MCF 10A (cell line): ENCODE data around the gene CARD9. TPM values are rescaled to one million over a fixed set of nuclear protein-coding genes. Genes with fewer than 3 reads are reported as not detected.

Experiments used
- BruUV-seq: library from RNA; stranded (reverse); fragments of 400-500 nt; replicated peaks from 2 replicates; lab custom pipeline; 2021; lab: Mats Ljungman, UMichigan
- CTCF ChIA-PET: fragments of 300-600 bp; sonication (Branson Sonifier 250); formaldehyde crosslinking; extraction: SDS; loops from one replicate; lab custom pipeline; 2021; ENCODE audit warnings: antibody characterized with exemption, inconsistent platforms; lab: Yijun Ruan, JAX
- POLR2A ChIA-PET: fragments of 300-600, 350-650 bp; sonication (Branson Sonifier 250); formaldehyde crosslinking; extraction: SDS; loops from one replicate; lab custom pipeline; 2020; ENCODE audit warnings: antibody characterized with exemption, inconsistent platforms; lab: Yijun Ruan, JAX
- DNase-seq: peaks from one replicate; pipeline ENCODE4 v3.0.0-alpha.2; 2018; ENCODE audit not compliant: unreplicated experiment
- H3K27ac Mint-ChIP-seq: one replicate; pipeline ENCODE4 v1.8.0; 2022; ENCODE audit warnings: mild to moderate bottlenecking, low read depth, mixed read lengths; ENCODE audit not compliant: unreplicated experiment
- H3K27me3 Mint-ChIP-seq: one replicate; pipeline ENCODE4 v1.8.0; 2022; ENCODE audit warnings: mixed read lengths; ENCODE audit not compliant: insufficient read depth, unreplicated experiment
- H3K36me3 Mint-ChIP-seq: one replicate; pipeline ENCODE4 v1.8.0; 2022; ENCODE audit warnings: mild to moderate bottlenecking, moderate library complexity, mixed read lengths; ENCODE audit not compliant: insufficient read depth, unreplicated experiment
- H3K4me1 Mint-ChIP-seq: one replicate; pipeline ENCODE4 v1.8.0; 2022; ENCODE audit warnings: mixed read lengths; ENCODE audit not compliant: insufficient read depth, unreplicated experiment
- H3K4me3 Mint-ChIP-seq: one replicate; pipeline ENCODE4 v1.8.0; 2022; ENCODE audit warnings: mild to moderate bottlenecking, moderate library complexity, mixed read lengths; ENCODE audit not compliant: unreplicated experiment
- H3K9me3 Mint-ChIP-seq: one replicate; pipeline ENCODE4 v1.8.0; 2022; ENCODE audit warnings: mixed read lengths; ENCODE audit not compliant: unreplicated experiment
- CTCF ChIP-seq: fragments of 200-600 bp; IDR thresholded peaks from one replicate; pipeline ENCODE4 v1.8.0; 2022; ENCODE audit warnings: antibody characterized with exemption, mild to moderate bottlenecking; ENCODE audit not compliant: unreplicated experiment
- intact Hi-C: fragments of 100-400 bp; cut with micrococcal nuclease; formaldehyde crosslinking; loops from 2 replicates; pipeline ENCODE4 v1.14.1; 2022
- total RNA-seq: library from RNA; stranded (reverse); gene quantifications from 2 replicates; pipeline ENCODE4 v1.2.3, GENCODE V29; 2022

CARD9 gene
- total RNA-seq, 1 experiment from 2014 or later, result 0.33 TPM

- Mint-ChIP-seq H3K36me3 (peaks cover 63% of the 10 kb centered on the region), H3K9me3 (no peaks in the 10 kb centered on the region), H3K27me3 (no peaks in the 10 kb centered on the region), H3K4me3 (no peak overlapping the region), H3K4me1 (no peaks in the 10 kb centered on the region), H3K27ac (no peak overlapping the region)
- DNase-seq, result no peak
- no peak for TF ChIP-seq CTCF
- CTCF ChIA-PET, result interaction anchor here (0.7 kb wide), 1 partner anchor 363 kb away, joined by 3 read pairs; the partner anchor contains the start of gene LCN8
- intact Hi-C loops, result no loop called here
- POLR2A ChIA-PET, result no interaction called here
- no TSS peak for BruUV-seq
Observed at GRCh38 chr9:136395020-136395340, 21.5 kb upstream of the CARD9 start.

- Mint-ChIP-seq H3K36me3 (peaks cover 68% of the 10 kb centered on the region), H3K4me1 (no peaks in the 10 kb centered on the region), H3K4me3 (no peak overlapping the region), H3K27ac (no peak overlapping the region), H3K27me3 (no peaks in the 10 kb centered on the region), H3K9me3 (no peaks in the 10 kb centered on the region)
- ChIA-PET POLR2A (no interaction called here), CTCF (interaction anchor here (0.7 to 0.9 kb wide), 2 partner anchors 231 to 634 kb away, joined by 3 read pairs; partner anchors contain the start of gene ABCA2)
- DNase-seq, result no peak
- intact Hi-C loops, result no loop called here
- BruUV-seq, result no TSS peak
- TF ChIP-seq CTCF, result no peak
Observed at GRCh38 chr9:136394312-136395019, 21.0 kb upstream of the CARD9 start.

- H3K36me3 Mint-ChIP-seq, result peaks cover 73% of the 10 kb centered on the region
- H3K9me3 Mint-ChIP-seq, result no peaks in the 10 kb centered on the region
- no TSS peak for BruUV-seq
- H3K27ac Mint-ChIP-seq, result no peak overlapping the region
- no peaks in the 10 kb centered on the region for H3K27me3 Mint-ChIP-seq
- intact Hi-C loops, result no loop called here
- POLR2A ChIA-PET, result interaction anchor here (1.1 kb wide), 2 partner anchors 8 to 22 kb away, joined by 3 read pairs; no protein-coding TSS in a partner anchor
- CTCF ChIA-PET, result interaction anchor here (0.7 to 1.0 kb wide), 4 partner anchors 39 to 635 kb away, joined by 3 to 4 read pairs (median 3); partner anchors contain the start of gene ABCA2
- no peak for DNase-seq
- TF ChIP-seq CTCF, result no peak
- H3K4me1 Mint-ChIP-seq, result no peaks in the 10 kb centered on the region
- no peak overlapping the region for H3K4me3 Mint-ChIP-seq
Observed at GRCh38 chr9:136393531-136393930, 20.1 kb upstream of the CARD9 start.

GRCh38 chr9:136392538-136393449 lies 19.3 kb upstream of the CARD9 start:
- BruUV-seq, result no TSS peak
- H3K27ac Mint-ChIP-seq, result no peak overlapping the region
- intact Hi-C loops, result no loop called here
- H3K4me3 Mint-ChIP-seq, result no peak overlapping the region
- H3K4me1 Mint-ChIP-seq, result no peaks in the 10 kb centered on the region
- H3K36me3 Mint-ChIP-seq, result peaks cover 80% of the 10 kb centered on the region
- no peaks in the 10 kb centered on the region for H3K27me3 Mint-ChIP-seq
- POLR2A ChIA-PET, result interaction anchor here (0.6 to 1.1 kb wide), 3 partner anchors 8 to 174 kb away, joined by 3 read pairs; no protein-coding TSS in a partner anchor
- CTCF ChIA-PET, result interaction anchor here (0.6 to 1.0 kb wide), 3 partner anchors 8 to 239 kb away, joined by 3 read pairs; no protein-coding TSS in a partner anchor
- DNase-seq, result no peak
- no peak for TF ChIP-seq CTCF
- H3K9me3 Mint-ChIP-seq, result no peaks in the 10 kb centered on the region
